GM12892 (cell line): ENCODE data around the gene FITM1.

ENCODE experiments used
- POLR2A ChIP-seq: IDR thresholded peaks from 2 replicates; pipeline ENCODE4 v1.6.1; 2011; ENCODE audit warnings: low read depth, low read length, control low read depth
- POLR2AphosphoS5 ChIP-seq: IDR thresholded peaks from 2 replicates; pipeline ENCODE4 v1.6.1; 2011; ENCODE audit warnings: low read depth, low read length, control low read depth
- TAF1 ChIP-seq: IDR thresholded peaks from 2 replicates; pipeline ENCODE4 v1.6.1; 2011; ENCODE audit warnings: low read depth, mild to moderate bottlenecking, control low read depth, low read length, borderline replicate concordance

GRCh38 chr14:24085215-24085614, 45.2 kb upstream of the FITM1 start:
- TF ChIP-seq TAF1, result no peak
- TF ChIP-seq POLR2A, result no peak
- TF ChIP-seq POLR2AphosphoS5, result no peak
